DMS 273 treated with DMSO at 0.1 percent for 48 hours (cell line): ENCODE results near the gene FAM177B.

ENCODE experiments used
- DNase-seq: peaks from one replicate; lab custom pipeline; 2025; lab: John Stamatoyannopoulos, UW

FAM177B gene

GRCh38 chr1:222736972-222737371 is at the start of gene FAM177B:
Gene FAM177B (plus strand): TSS chr1:222737202. CDS start chr1:222746546, 9,344 bp downstream.
- no peak for DNase-seq

- DNase-seq: no peak
Measured at GRCh38 chr1:222691016-222691415, 46.0 kb upstream of the FAM177B start.

- no peak for DNase-seq
Measured at GRCh38 chr1:222694927-222695326, 42.1 kb upstream of the FAM177B start.

GRCh38 chr1:222696741-222697140 is 40.3 kb upstream of the FAM177B start:
- DNase-seq: no peak

GRCh38 chr1:222697203-222697602 is 39.8 kb upstream of the FAM177B start:
- no peak for DNase-seq

- DNase-seq: no peak
Measured at GRCh38 chr1:222697826-222698225, 39.2 kb upstream of the FAM177B start.

GRCh38 chr1:222702210-222702609 is 34.8 kb upstream of the FAM177B start:
- DNase-seq: no peak

GRCh38 chr1:222704260-222704659 is 32.7 kb upstream of the FAM177B start:
- no peak for DNase-seq

- DNase-seq: no peak
Measured at GRCh38 chr1:222706815-222707214, 30.2 kb upstream of the FAM177B start.

- no peak for DNase-seq
Measured at GRCh38 chr1:222709700-222710153, 27.3 kb upstream of the FAM177B start.

- peak; percentile 39 for DNase-seq
Measured at GRCh38 chr1:222711319-222712252, 25.4 kb upstream of the FAM177B start.

- DNase-seq: peak; percentile 71
Measured at GRCh38 chr1:222712253-222713090, 24.5 kb upstream of the FAM177B start, which contains the start of the genes AIDA and BROX. Gene AIDA (minus strand): TSS chr1:222712491. CDS start chr1:222712317, 174 bp downstream. Gene BROX (plus strand): TSS chr1:222712564. CDS start chr1:222715700, 3,136 bp downstream.

GRCh38 chr1:222713091-222713961 is 23.7 kb upstream of the FAM177B start:
- peak; percentile 89 for DNase-seq

- DNase-seq: no peak
Measured at GRCh38 chr1:222716393-222716792, 20.6 kb upstream of the FAM177B start.

- no peak for DNase-seq
Measured at GRCh38 chr1:222728746-222729145, 8.3 kb upstream of the FAM177B start.

- no peak for DNase-seq
Measured at GRCh38 chr1:222730866-222731265, 6.1 kb upstream of the FAM177B start.

GRCh38 chr1:222732216-222733159 is 4.5 kb upstream of the FAM177B start:
- no peak for DNase-seq

GRCh38 chr1:222734740-222735139 is 2.3 kb upstream of the FAM177B start:
- DNase-seq: no peak

- no peak for DNase-seq
Measured at GRCh38 chr1:222736470-222736869, 532 bp upstream of the FAM177B start.

- no peak for DNase-seq
Measured at GRCh38 chr1:222739465-222739864, 2.5 kb downstream of the FAM177B start.
